RWPE1 (cell line): Measurements from ENCODE around the gene PSD4.

Source experiments
- CTCF ChIA-PET: fragments of 350-600 bp; sonication (Branson Sonifier 250); formaldehyde crosslinking; extraction: SDS; loops from one replicate; lab custom pipeline; 2021; lab: Yijun Ruan, JAX
- POLR2A ChIA-PET: fragments of 400-600 bp; formaldehyde crosslinking; extraction: SDS; loops from one replicate; lab custom pipeline; 2020; ENCODE audit warnings: antibody characterized with exemption; ENCODE audit not compliant: low non-redundant PET; lab: Yijun Ruan, JAX
- DNase-seq: peaks from one replicate; pipeline ENCODE4 v3.0.0; 2012; ENCODE audit warnings: low spot score
- H3K27ac ChIP-seq: fragments of 450-650 bp; 2 replicates; pipeline ENCODE4 v1.5.1; 2017
- TF ChIP-seq, protein P1 (sequence below): fragments of 450-650 bp; conservative IDR thresholded peaks from 2 replicates; pipeline ENCODE4 v1.5.1; 2017; ENCODE audit warnings: low read depth, mild to moderate bottlenecking

Gene PSD4

DNA sequence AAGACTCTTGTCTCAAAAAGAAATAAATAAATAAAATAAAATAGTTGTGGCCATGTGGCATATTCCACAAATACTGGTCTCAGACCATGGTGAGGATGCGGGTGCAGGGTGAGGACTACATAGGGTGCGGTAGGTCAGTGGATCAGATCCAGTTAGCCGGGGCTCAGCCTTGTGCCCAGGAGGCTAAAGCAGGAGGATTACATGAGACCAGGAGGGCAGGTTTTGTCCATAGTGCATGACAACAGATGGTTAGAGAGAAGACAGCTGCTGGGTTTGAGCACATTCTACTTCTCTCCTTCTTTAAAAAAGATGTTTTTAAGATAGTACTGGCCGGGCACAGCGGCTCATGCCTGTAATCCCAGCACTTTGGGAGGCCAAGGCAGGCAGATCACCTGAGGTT, 12.8 kb upstream of the PSD4 start:
- no peak for DNase-seq
- TF ChIP-seq, protein P1, sequence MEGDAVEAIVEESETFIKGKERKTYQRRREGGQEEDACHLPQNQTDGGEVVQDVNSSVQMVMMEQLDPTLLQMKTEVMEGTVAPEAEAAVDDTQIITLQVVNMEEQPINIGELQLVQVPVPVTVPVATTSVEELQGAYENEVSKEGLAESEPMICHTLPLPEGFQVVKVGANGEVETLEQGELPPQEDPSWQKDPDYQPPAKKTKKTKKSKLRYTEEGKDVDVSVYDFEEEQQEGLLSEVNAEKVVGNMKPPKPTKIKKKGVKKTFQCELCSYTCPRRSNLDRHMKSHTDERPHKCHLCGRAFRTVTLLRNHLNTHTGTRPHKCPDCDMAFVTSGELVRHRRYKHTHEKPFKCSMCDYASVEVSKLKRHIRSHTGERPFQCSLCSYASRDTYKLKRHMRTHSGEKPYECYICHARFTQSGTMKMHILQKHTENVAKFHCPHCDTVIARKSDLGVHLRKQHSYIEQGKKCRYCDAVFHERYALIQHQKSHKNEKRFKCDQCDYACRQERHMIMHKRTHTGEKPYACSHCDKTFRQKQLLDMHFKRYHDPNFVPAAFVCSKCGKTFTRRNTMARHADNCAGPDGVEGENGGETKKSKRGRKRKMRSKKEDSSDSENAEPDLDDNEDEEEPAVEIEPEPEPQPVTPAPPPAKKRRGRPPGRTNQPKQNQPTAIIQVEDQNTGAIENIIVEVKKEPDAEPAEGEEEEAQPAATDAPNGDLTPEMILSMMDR: no peak
- ChIA-PET POLR2A (no interaction called here), CTCF (no interaction called here)
- H3K27ac ChIP-seq: peak overlapping the region; percentile 20; the same call in 1 of the 2 replicates

DNA sequence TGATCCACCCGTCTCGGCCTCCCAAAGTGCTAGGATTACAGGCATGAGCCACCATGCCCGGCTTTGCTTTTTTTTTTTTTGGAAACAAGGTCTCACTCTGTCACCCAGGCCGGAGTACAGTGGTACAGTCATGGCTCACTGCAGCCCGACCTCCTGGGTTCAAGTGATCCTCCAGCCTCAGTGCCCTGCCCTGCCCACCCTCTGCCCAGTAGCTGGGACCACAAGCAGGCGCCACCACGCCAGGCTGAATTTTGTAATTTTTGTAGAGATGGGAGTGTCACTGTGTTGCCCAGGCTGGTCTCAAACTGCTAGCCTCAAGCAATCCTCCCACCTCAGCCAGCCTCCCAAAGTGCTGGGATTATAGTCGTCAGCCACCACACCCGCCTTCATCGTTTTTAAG, 11.6 kb upstream of the PSD4 start:
- CTCF ChIA-PET: no interaction called here
- POLR2A ChIA-PET: no interaction called here
- no peak for DNase-seq
- TF ChIP-seq, protein P1: no peak
- H3K27ac ChIP-seq: no peak overlapping the region

DNA sequence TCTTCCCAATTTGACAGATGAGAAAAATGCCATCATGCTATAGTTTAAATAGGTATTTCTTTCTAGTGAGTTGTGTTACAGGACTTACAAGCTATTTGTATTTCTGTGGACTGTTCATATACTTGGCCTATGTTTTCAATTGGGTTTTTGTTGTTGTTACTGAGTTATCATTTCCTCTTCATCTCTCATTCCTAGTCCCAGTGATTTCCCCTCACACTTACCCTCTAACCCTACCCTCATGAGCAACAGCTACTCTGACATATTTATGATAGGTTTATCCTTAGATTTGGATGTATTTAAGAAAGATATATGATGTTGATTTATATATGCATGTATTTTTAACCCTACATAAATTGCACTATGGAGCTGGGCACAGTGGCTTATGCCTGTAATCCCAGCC, 10.9 kb upstream of the PSD4 start:
- no peak overlapping the region for H3K27ac ChIP-seq
- TF ChIP-seq, protein P1: no peak
- DNase-seq: no peak
- ChIA-PET POLR2A (no interaction called here), CTCF (interaction anchor here (0.6 kb wide), 1 partner anchor 34 kb away, joined by 3 read pairs; no protein-coding TSS in a partner anchor)

DNA sequence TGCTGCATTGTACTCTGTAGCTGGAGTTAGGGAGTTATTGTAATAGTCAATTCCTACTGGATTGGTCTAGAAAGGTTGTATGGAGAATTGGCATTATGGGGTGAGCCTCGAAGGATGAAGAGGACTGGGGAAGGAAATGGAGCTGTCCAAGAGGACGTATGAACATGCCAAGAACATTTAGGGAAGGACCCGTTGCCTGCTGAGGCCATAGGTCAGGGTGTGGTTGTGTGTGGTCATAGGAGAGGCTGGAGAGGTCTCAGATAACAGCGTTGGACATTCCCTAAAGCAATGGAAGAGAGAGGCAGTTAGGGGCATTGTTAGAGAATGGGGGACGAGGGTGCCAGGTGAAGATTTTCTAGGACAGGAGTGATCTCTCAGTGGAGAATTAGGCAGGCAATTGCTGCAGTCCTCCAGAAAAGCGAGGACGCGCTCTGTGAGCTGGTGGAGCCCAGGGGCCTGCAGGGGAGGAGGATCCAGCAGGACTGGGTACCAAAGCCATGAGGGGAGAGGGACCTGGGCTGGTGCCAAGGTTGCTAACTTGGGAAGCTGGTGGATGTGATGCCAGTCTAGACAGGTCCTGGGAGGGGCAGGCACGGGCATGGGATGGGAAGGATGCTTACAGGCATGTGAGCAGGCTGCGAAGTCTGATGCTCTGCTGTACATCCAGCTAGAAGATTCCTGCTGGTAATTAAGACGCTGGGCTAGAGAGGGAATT, 9.4 kb upstream of the PSD4 start:
- CTCF ChIA-PET: interaction anchor here (0.6 to 0.9 kb wide), 2 partner anchors 84 to 1788 kb away, joined by 3 to 5 read pairs; no protein-coding TSS in a partner anchor
- H3K27ac ChIP-seq: peak overlapping the region; percentile 22; the same call in 1 of the 2 replicates
- peak; percentile 57 for DNase-seq
- TF ChIP-seq, protein P1: no peak
- POLR2A ChIA-PET: no interaction called here

DNA sequence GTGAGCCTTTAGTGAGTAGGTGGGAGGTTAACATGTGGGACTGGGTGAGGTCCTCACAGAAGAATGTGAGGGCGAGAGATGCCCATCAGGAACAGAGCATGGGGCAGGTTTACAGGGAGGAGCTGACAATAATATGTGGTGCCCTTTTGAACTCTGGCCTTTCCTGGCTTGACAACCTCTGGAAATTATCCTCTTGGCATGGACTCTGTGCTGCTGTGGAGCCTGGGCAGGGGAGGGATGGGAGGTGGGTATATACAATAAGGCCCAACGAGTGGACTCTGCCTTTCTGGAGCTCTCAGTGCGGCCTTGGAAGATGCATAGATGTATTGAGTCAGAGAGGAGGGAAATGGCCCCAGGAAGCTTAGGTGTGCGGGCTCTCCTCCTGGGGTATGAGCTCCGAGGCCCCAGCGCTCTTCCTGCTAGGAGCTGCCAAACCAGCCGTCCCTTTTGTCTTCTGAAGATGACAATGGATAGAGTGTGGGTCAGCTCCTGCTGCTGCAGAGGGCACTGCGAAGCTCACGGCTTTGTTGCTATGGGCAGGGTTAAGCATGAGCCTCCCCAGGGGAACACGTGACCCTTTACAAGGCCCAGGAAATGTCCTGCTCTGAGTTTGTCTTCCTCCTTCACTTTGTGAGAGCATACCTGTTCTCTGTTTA, 8.7 kb upstream of the PSD4 start:
- ChIA-PET POLR2A (no interaction called here), CTCF (interaction anchor here (0.6 to 0.9 kb wide), 3 partner anchors 34 to 1788 kb away, joined by 3 to 5 read pairs (median 3); no protein-coding TSS in a partner anchor)
- TF ChIP-seq, protein P1: no peak
- no peak for DNase-seq
- peak overlapping the region; percentile 22; the same call in 1 of the 2 replicates for H3K27ac ChIP-seq

DNA sequence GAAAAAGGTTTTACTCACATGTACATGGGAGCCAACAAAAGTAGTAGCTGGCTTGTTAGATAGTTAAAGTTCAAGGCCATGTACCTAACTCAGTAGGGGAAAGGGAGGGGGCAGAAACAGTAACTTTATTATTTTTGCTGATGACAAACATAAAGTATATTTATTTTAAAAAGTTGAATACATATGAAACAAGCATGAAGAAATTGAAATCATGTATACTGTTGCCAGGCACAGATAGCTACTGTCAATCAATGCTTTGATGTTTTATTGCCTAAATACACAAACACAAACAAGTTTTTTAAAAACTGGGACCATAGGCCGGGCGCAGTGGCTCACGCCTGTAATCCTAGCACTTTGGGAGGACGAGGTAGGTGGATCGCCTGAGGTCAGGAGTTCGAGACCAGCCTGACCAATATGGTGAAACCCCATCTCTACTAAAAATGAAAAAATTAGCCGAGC, 7.6 kb upstream of the PSD4 start:
- TF ChIP-seq, protein P1: no peak
- no peak overlapping the region for H3K27ac ChIP-seq
- ChIA-PET CTCF (interaction anchor here (0.6 kb wide), 1 partner anchor 86 kb away, joined by 3 read pairs; no protein-coding TSS in a partner anchor), POLR2A (no interaction called here)
- no peak for DNase-seq
